Activated CD8-positive, alpha-beta memory T cell treated with anti-CD3 and anti-CD28 coated beads for 36 hours (primary cell): Measurements from ENCODE around the gene CSRNP3. TPM values are rescaled to one million over a fixed set of nuclear protein-coding genes. Genes with fewer than 3 reads are reported as not detected.
"Not testable (repeated sequence)": the region's sequence is repeated elsewhere in the genome, so short reads cannot be mapped to it uniquely, and the experiment has no call there.

Source experiments
- CTCF ChIA-PET: fragments of 350-600 bp; sonication (Branson Sonifier 250); formaldehyde crosslinking; loops from one replicate; lab custom pipeline; 2021; ENCODE audit warnings: antibody characterized with exemption; lab: Charles Lee
- POLR2A ChIA-PET: fragments of 350-600 bp; sonication (Branson Sonifier 250); formaldehyde crosslinking; loops from one replicate; lab custom pipeline; 2021; ENCODE audit warnings: antibody characterized with exemption; lab: Charles Lee
- total RNA-seq, 2 experiments: library from RNA; stranded (reverse); gene quantifications; one replicate each; pipeline ENCODE4 v1.2.3, GENCODE V29; 2021

Gene CSRNP3
- total RNA-seq, 2 experiments from 2014 or later: not detected

DNA sequence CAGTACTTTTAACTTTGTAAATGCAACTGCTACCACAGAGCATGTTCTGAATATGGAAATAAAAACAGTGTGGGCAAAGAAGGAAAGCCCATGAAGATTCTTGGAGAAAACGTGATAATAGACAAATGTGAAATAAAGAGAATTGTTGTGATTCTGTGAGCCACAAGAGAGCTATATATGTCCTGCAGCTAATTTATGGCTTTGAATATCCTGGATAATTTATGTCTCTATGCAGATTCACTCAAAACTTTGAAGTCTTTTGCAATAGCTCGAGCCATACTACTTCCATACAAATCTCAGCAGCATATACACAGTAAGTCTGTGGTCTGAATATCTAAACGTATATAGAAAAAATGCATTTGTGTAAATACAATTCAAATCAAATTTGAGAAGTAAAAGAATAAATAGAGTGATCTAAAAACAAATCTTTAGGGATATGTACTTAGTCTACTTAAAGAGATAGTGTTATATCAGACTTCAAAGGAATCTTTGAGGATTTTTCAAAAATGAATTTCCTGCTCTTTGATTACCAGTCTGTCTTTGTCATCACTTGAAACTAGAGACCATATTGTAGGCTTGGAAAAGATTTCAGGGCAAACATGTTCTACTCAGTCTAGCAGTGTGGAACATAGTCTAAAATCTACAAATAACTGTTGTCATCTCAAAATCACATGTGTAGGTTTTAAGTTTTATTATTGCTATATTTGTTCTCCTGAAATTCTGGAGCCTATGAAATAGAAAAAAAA, 107.1 kb downstream of the CSRNP3 start:
- ChIA-PET POLR2A (no interaction called here), CTCF (no interaction called here)

DNA sequence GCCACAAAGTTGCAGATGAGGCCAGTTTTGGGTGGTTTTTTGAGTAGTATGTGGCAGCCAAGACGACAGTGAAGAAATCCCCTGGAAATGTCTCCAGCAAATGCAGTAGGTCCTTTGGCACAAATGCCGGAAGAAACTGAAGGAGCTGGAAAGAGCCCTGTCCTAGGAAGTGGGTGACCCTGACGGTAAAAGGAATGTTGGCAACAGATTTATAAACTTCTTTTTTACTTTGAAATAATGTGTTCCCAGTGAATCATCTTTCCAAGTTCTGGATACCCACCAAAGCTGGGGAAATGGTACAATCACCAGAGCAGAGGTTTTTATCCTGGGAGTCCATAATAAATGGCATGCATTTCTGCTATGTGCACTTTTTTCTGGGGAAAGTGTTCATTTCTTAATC, 112.9 kb downstream of the CSRNP3 start:
- CTCF ChIA-PET: interaction anchor here (0.5 kb wide), 1 partner anchor 23 kb away, joined by 3 read pairs; no protein-coding TSS in a partner anchor
- POLR2A ChIA-PET: no interaction called here

DNA sequence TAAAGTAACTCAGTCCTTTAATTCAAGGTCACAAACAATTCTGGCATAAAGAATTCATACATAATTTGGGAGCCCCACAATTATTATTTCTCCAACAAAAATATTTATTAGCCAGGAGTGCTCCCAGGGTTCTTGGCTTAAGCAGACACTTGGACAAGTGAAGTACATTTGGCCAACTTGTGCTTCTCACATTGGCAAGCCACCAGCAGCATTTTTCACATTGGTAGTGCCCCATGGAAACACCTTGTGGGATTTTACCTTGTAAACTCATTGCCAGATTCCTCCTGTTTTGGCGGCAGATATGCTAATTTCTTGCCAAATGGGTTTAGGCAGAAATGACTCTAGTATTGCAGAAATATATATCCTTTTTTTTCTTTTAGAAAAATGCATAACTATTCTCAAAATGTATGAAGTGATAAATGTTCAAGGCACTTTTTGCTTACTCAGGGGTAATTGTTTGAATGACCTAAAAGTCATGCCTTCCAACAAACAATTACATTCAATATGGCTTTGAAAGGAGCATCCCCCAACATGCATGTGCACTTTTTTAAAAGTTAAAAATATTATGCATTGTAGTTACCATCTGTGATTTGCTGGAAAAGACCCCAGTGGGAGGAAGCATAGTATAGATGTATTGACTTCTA, 113.5 kb downstream of the CSRNP3 start:
- ChIA-PET POLR2A (no interaction called here), CTCF (no interaction called here)

DNA sequence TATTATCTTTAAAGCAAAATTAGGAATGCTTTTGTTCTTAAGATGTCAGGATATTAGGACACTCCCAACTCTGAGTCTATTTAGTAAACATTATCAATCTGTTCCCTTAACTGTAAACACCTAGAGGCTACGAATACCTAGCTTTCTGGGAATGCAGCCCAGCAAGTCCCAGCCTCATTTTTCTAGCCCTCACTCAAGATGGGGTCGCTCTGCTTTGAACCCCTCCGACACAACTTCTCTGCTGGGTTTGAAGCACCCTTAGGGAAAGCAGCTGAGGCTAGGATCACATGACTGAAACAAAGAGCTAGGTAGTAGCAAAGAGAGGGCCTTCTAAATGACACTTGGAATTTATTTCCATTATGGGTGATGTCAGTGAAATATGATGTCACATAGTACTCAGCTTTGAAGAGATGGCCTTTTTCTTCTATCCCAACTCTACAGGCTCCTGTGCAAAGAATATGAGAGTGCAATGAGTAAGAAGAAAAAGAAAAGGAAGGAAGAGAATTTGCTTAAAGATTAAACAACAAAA, 114.7 kb downstream of the CSRNP3 start:
- ChIA-PET POLR2A (no interaction called here), CTCF (no interaction called here)

DNA sequence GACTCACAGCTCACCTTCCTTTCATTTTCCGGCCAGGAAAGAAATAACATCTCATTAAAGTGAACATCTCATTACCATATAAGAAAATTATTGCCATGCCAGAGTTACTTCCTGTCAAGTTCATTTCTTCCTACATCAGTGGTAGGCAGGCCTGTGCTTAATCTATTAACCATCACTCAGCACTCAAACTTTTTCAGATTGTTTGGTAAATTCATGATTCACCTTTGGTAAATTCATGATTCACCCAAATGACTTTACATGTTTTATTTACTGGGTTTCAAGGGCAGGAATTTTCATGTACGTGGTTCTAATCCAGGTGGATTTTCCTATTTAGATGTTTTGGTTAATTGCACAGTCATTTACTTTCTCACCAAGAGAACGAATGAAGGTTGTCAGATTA, 116.5 kb downstream of the CSRNP3 start:
- POLR2A ChIA-PET: no interaction called here
- CTCF ChIA-PET: no interaction called here

DNA sequence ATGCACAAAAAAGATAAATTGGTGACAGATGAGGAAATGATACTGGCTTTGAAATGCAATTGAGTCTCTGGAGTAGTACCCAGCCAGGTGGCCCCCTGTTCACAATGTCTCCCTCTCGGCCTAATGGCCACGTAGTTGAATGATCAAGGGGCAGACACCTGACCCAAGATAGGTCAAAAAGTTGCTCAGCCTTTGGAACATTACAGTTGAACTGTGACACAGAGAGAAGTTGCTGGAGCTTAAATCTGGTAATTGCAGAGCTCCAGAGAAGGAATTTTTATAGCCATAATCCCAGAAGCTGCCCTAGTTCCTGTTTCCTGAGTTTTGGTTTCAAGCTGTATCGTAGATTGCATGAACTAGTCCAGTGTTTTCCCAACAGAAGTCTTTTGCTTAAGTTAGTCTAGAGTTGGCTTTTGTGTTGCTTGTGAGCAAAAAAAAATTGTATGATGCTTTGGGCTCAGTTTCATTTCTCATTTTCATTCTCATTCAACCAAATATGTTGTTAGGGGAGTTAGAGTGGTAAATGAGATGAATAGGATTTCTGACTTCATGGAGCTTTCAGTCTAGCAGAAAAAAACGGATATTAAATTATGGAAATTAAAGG, 117.9 kb downstream of the CSRNP3 start:
- ChIA-PET POLR2A (no interaction called here), CTCF (no interaction called here)

DNA sequence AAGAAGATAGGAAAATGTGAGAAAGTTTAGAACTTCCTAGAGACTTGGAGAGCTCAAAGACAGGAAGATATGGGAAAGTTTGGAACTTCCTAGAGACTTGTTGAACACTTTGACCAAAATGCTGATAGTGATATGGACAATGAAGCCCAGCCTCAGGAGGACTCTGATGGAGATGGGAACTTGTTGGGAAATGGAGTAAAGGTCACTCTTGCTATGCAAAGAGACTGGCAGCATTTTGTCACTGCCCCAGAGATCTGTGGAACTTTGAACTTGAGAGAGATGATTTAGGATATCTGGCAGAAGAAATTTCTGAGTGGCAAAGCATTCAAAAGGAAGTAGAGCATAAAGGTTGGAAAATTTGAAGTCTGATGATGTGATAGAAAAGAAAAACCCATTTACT, 121.5 kb downstream of the CSRNP3 start:
- CTCF ChIA-PET, POLR2A ChIA-PET: not testable (repeated sequence)

DNA sequence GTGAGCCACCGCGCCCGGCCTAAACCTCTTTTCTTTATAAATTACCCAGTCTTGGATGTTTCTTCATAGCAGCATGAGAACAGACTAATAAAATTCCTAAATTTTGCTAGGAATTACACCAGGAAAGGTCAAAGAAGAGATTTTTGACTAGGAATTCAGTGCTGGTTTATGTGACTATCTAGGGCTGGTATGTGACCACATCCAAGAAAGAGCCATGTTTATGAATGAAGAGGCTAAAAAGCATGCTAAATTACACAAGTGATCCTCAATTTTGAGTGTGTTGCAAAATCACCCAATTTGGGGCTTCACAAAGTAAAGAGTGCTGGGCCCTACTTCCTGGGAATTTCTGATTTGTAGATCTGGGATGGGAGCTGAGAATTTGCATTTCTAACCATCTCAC, 123.6 kb downstream of the CSRNP3 start:
- ChIA-PET CTCF (no interaction called here), POLR2A (no interaction called here)

DNA sequence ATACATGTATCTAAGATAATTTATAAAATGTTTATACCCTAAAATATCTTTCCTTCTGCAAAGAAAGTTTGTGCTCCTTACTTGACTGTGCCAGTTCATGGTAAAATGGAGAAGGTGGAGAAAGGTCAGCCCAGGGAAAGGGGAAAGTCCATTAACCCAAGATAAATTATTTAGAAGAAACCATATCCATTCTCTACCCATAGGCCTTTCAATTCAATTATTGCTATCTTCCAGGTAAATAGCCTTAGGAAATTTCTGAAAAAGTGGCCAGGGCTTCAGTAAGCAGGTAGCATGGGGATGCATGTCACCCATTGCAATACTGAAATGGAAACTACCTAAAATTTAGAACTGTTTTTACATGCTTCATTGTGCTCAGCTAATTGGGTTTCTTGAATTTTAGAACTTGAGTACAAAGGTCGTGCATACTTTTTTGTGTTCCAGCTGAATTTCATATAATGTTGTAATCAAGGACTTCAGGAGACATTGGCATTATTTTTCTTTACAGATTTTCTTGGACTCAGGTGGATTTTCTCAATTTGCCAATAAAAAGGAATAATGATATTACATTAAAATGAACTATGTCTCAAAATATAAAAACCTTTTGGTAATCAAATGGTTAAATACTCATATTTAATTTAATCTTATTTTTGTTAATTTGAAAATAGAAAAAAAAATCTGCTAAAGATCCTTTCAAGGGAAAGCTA, 124.9 kb downstream of the CSRNP3 start:
- ChIA-PET POLR2A (no interaction called here), CTCF (no interaction called here)

DNA sequence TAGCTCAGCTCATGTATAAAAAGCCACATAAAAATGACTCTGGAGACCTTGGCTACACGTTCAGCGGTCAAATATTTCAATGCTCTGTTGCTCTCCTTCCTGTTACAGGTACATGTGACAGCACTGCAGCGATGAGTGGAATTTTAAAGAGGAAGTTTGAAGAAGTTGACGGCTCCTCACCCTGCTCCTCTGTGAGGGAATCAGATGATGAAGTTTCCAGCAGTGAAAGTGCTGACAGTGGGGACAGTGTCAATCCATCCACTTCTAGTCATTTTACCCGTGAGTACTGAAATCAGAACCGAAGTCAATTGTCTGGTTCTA, 125.4 kb downstream of the CSRNP3 start:
- CTCF ChIA-PET: no interaction called here
- POLR2A ChIA-PET: no interaction called here

DNA sequence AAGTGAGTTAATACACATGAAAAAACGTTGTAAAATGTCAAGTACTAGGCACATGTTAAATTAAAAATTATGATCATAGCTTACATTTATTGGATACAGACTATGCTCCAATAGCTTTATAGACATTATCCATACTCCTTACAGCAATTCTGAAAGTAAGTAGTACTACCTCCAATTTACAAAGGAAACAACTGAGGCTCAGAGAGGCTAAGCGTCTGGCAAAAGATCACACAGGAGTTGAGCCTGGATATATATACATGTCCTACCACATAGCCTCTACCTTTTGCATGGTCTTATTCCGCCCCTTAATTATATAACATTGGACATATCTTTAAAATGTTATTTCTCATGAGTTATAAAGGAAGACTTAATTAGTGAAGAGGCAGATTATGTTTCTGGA, 127.3 kb downstream of the CSRNP3 start:
- ChIA-PET POLR2A (no interaction called here), CTCF (no interaction called here)

DNA sequence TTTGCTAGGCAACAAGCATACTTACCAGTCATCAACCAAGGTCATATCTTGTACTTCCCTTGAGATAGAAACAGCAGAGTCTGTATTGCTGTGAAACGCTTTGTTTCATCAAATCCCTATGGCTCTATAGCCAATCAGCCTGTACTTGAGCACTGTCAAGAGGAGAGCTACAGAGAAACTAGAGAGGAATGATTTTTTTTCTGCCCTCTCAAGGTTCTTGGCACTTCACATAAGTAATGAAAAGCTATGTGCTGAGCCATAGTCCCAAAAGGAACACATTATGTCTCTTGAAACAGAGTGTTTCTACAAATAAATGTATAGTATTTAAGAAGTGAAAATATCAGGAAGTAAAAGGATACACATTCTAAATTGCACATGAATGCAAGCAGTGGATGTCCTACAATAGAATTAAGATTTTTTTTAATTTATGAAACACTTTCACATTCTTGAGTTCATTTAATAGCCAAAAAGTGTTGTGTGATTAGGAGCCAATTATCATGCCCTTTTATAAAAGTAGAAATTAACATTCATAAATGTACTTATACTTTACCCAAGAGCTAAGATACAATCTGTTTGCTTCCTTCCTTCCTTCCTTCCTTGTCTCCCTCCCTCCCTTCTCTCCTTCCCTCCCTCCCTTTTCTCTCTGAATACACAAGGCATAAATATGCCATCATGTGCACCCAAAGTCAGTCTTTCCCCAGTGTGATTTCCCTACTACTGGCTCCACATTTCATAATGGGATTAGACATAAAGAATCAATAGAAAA, 131.8 kb downstream of the CSRNP3 start:
- ChIA-PET POLR2A (no interaction called here), CTCF (no interaction called here)

DNA sequence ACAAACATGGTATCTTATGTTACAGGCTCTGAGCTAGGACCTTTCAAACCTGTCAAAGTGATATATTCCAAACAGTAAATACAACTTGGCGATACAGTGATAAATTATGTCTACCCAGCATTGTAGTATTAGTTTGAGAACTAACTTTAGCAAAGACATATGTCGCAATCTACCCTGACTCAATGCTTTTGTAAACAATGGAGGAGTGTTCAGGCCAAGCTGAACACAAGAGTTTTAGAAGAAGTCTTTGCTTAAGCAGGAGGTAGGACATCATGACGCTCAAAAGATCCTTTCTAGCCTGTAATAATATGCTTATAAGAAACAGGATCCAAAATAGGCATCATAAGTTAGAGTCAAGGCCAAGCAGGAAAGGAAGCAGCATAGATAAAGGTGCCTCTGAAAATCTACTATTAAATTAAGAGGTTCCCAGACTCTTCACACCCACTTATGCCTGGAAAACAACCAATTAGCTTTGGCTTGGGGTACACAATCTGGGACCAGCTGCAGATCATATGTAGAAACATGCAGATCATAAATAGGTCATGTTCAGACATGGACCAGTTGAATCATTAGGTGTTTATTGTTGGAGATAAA, 132.5 kb downstream of the CSRNP3 start:
- ChIA-PET CTCF (no interaction called here), POLR2A (no interaction called here)

DNA sequence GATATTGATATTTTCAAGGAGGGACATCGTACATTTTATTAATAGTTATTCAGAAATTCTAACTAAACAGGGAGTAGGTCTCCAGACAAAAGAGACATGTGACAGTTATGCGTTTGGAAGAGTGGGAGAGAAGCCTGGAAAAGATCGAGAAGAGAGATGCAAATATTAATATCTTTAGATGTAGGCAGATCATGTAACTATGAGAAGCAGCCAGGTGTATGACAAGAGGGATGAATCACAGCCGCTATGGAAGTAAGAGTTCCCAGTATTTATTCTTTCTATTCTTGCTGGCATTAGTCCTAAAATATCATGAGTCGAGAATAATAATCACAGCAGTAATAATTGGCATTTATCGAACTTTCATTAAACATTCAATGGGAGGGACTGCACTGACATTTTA, 140.2 kb downstream of the CSRNP3 start:
- ChIA-PET POLR2A (no interaction called here), CTCF (no interaction called here)

DNA sequence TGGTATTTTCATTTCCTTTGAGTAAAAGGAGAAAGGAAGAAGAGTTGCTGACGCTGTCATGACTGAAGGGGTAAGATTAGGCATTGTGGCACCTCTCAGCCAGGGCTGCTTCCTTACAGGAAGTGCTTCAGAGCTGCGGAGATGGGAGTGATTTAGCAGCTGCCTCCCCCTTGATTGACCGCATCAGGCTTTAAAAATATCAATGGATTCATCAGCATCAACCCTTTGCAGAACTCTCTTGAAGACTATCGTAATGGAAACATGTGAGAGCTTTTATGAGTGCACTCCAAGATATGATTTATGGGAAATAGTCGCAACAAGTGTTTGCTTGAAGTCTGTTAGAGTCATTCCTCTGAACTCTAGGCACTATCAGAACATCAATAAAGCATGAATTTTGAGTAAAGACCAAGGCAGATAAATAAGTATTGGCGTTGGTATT, 141.1 kb downstream of the CSRNP3 start:
- ChIA-PET POLR2A (no interaction called here), CTCF (no interaction called here)

DNA sequence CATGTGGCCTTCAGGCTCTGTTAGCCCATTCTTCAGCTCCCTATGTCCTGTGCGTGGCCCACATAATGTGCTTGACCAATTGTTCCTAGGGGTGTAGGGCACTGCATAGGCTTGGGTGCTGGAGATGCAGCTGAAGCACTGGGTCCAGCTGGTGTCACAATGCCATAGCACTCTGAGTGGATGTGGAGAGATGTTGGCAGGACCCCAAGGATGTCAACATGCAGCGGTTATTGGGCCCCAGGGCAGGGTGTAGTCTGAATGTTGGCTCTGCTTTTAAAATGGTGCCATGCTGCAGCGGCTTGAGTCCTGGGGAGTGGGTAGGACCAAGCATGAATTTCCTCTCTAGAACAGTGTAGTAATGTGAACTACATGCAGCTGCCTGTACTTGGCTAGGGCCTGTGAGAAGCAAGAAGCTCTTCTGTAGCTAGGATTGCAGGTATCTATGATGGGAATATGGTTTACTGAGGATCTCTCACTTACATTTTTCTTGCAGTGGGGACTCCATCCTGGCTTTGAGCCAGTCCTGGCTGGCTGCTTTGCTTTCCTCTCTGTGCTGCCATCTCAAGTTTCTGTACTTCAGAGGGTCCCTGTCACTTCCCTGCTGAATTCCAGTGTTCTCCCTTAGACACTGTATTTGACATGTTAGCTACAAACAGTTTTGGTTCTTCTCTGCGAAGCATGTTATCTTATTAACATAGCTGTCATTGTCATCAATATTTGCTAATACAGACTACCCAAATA, 148.4 kb downstream of the CSRNP3 start:
- POLR2A ChIA-PET: no interaction called here
- CTCF ChIA-PET: no interaction called here

DNA sequence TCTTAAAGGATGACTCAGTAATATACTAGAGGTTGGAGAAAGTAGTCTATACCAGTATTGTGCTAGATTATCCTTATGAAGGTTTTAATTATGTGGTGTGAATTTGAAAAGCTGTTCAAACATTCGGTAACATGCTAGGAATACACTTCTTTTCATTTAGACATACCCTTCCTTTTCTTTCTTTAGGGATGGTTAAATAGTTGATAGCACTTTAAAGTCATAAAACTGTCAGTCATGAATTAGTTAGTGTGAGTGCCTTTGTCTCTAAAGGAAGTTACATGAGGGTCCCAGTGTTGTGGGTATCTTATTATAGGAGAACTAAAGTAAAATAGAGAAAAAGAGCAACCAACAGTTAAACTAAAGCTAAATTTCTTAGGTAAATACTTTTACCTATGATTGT, 149.3 kb downstream of the CSRNP3 start:
- ChIA-PET CTCF (no interaction called here), POLR2A (no interaction called here)

DNA sequence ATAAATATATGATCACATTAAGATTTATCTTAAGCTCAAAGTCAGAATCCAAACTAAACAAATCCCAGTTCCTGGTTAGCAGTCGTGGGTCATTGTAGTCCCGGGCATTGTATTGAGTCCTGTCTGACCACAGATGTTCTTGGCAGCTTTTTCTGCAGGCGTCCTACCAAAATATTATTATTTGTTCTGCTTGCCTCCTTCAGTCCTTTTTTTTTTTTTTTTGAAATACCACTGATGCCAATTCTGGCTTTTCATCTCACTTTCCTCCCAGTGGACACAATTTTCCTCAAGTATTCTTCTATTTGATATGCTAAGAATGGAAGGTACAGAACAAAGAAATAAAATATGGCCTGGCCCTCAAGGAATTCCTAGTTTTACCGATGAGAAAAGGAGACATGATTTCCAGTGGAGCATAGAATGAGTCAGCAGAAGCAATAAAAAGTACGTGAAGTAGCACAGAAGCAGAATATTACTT, 151.6 kb downstream of the CSRNP3 start:
- CTCF ChIA-PET: interaction anchor here (0.7 kb wide), 1 partner anchor 21 kb away, joined by 3 read pairs; no protein-coding TSS in a partner anchor
- POLR2A ChIA-PET: no interaction called here
